Psoas muscle (tissue), 8 donors: ENCODE data around the gene APH1A. TPM values are rescaled to one million over a fixed set of nuclear protein-coding genes. Genes with fewer than 3 reads are reported as not detected.
A peak's percentile ranks its signal among the peaks of the same experiment; 100 is the strongest.
"Not testable (repeated sequence)": the region's sequence is repeated elsewhere in the genome, so short reads cannot be mapped to it uniquely, and the experiment has no call there.

Experiments
- ATAC-seq, 4 donors: fragments of 200-7000 bp; cut with Tn5 transposase; one replicate each; pipeline ENCODE4 v1.9.1; 2020; ENCODE audit warnings: moderate library complexity in 3 of 4, mild to moderate bottlenecking in 2 of 4
- DNase-seq, 2 donors: peaks; one replicate each; pipeline ENCODE4 v3.0.0-alpha.2; 2020
- H3K27ac ChIP-seq: fragments of 200-600 bp; one replicate; pipeline ENCODE4 v1.8.0; 2022
- H3K27me3 ChIP-seq, 3 donors: fragments of 200-600 bp in 1 of 3; one replicate each; pipeline versions ENCODE4 v1.6.1 to v1.8.0; 2013 to 2022; ENCODE audit warnings: low read length in 2 of 3, mild to moderate bottlenecking in 2 of 3, moderate library complexity in 1 of 3; ENCODE audit not compliant: insufficient read depth in 3 of 3
- H3K36me3 ChIP-seq, 2 donors: fragments of 200-600 bp in 1 of 2; one replicate each; pipeline versions ENCODE4 v1.6.1 to v1.8.0; 2013 to 2022; ENCODE audit warnings: low read depth in 1 of 2, mild to moderate bottlenecking in 1 of 2, moderate library complexity in 1 of 2; ENCODE audit not compliant: insufficient read depth in 1 of 2
- H3K4me1 ChIP-seq: fragments of 200-600 bp; one replicate; pipeline ENCODE4 v1.8.0; 2022
- H3K4me3 ChIP-seq: fragments of 200-600 bp; one replicate; pipeline ENCODE4 v1.8.0; 2022; ENCODE audit warnings: mild to moderate bottlenecking
- H3K9me3 ChIP-seq: fragments of 200-600 bp; one replicate; pipeline ENCODE4 v1.8.0; 2022
- WGBS, 3 donors: extraction: QIAGEN DNeasy Blood & Tissue Kit; methylation state at CpG; one replicate each; pipeline versions ENCODE4 v1.1.6 to v1.1.7; 2013; 5-methylcytosine and 5-hydroxymethylcytosine counted together
- intact Hi-C, 2 donors: fragments of 100-400 bp; cut with DNase I; formaldehyde crosslinking; loops; one replicate each; pipeline versions ENCODE4 v1.11.0 to v1.14.2; 2022
- polyA plus RNA-seq, 3 donors: library from polyadenylated mRNA; stranded (reverse); fragments of 200-250 nt; gene quantifications; one replicate each; pipeline ENCODE4 v1.2.3, GENCODE V29; 2013
- total RNA-seq, 4 donors: library from RNA; stranded (reverse); fragmentation: NEBNext Ultra II Directional in 2 of 4; extraction: Animal tissue kit (Norgen Biotek cat#: 25700) in 2 of 4; gene quantifications; one replicate each; pipeline versions ENCODE4 v1.2.1 to v1.2.4, GENCODE V29; 2021 to 2023
- TF ChIP-seq, protein P1 (sequence below): fragments of 200-600 bp; IDR thresholded peaks from one replicate; pipeline ENCODE4 v1.8.0; 2022; ENCODE audit warnings: antibody characterized with exemption
- donor health status: healthy with polysubstance abuse.
- donor health status: DM: no; HTN: no; CAD: no; lungs with moderate emphysema.
- donor health status: Bipolar disorder and iron deficiency.
- donor health status: healthy.
- donor health status: DM: yes; HTN: yes; CAD: no.
- donor health status: DM: no; HTN: no; CAD: no.
- donor health status: DM: no; HTN: no; CAD: no.
- donor health status: DM: yes; HTN: yes; CAD: no.

APH1A gene
- total and polyA plus RNA-seq, 7 donors: 33.1 to 91.5 (median 62.3) TPM

DNA sequence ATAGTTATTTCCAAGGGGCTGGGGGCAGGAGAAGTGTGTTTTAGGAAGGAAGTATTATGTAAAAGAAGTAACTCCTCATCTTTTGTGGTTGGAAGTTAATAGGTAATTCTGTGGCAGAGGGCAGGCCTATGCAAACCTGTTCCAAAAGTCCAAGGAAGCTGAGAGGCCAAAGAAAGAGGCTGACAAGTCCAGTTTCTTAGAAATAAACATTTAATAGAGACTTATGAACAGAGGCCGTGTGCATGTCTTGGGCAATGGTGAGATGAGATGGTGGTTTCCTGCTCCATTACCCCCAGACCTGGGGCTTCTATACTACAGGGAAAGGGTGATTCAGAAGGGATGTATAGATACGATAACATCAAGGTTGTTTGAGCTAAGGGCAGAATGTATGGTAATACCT, 18.9 kb downstream of the APH1A start:
- Histone ChIP-seq H3K4me3 (no peak overlapping the region), H3K9me3 (no peaks in the 10 kb centered on the region), H3K27me3 (no peaks in the 10 kb centered on the region), H3K36me3 (no peaks in the 10 kb centered on the region), H3K4me1 (no peaks in the 10 kb centered on the region), H3K27ac (no peak overlapping the region)
- TF ChIP-seq, protein P1, sequence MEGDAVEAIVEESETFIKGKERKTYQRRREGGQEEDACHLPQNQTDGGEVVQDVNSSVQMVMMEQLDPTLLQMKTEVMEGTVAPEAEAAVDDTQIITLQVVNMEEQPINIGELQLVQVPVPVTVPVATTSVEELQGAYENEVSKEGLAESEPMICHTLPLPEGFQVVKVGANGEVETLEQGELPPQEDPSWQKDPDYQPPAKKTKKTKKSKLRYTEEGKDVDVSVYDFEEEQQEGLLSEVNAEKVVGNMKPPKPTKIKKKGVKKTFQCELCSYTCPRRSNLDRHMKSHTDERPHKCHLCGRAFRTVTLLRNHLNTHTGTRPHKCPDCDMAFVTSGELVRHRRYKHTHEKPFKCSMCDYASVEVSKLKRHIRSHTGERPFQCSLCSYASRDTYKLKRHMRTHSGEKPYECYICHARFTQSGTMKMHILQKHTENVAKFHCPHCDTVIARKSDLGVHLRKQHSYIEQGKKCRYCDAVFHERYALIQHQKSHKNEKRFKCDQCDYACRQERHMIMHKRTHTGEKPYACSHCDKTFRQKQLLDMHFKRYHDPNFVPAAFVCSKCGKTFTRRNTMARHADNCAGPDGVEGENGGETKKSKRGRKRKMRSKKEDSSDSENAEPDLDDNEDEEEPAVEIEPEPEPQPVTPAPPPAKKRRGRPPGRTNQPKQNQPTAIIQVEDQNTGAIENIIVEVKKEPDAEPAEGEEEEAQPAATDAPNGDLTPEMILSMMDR: no peak
- no peak for DNase-seq
- intact Hi-C loops: no loop called here
- WGBS, 3 donors: 64 to 79% (median 74%) methylated on average over 2 of the region's 2 CpGs
- ATAC-seq: no peak

DNA sequence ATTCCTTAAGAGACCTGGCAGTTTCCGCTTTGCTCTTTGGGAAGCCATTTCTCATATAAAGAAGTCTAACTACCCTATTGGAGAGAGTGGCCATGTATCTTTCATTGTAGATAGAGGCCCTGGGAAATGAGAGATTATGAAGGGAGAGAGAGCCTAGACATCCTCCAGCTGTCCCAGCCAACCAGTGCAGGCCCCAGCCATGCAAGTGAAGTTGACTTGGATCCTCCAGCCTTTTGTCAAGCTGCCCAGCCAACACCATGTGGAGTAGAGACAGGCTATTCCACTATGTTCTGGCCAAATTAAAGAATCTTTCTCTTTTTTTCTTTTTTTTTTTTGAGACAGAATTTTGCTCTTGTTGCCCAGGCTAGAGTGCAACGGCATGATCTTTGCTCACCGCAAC, 25.8 kb downstream of the APH1A start:
- no peak for ATAC-seq
- Histone ChIP-seq H3K27ac (no peak overlapping the region), H3K4me1 (no peaks in the 10 kb centered on the region), H3K9me3 (no peaks in the 10 kb centered on the region), H3K36me3 (no peaks in the 10 kb centered on the region), H3K27me3 (no peaks in the 10 kb centered on the region), H3K4me3 (no peak overlapping the region)
- TF ChIP-seq, protein P1: no peak
- DNase-seq: no peak
- 90 to 97% (median 92%) methylated on average over 3 of the region's 3 CpGs for WGBS, 3 donors
- intact Hi-C loops: no loop called here

DNA sequence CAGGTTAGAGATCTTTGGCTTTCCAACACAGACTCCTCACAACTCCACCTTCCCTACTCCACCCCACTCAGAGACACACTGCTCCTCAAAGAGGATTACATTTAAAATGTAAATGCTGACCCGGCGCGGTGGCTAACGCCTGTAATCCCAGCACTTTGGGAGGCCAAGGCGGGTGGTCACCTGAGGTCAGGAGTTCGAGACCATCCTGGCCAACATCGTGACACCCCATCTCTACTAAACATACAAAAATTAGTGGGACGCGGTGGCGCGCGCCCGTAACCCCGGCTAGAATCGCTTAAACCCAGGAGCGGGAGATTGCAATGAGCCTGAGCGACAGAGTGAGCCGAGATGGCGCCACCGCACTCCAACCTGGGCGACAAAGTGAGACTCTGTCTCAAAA, 31.1 kb downstream of the APH1A start:
- no peak overlapping the region for H3K4me3 ChIP-seq
- 95 to 96% (median 95%) methylated on average over 21 of the region's 21 CpGs for WGBS, 3 donors

DNA sequence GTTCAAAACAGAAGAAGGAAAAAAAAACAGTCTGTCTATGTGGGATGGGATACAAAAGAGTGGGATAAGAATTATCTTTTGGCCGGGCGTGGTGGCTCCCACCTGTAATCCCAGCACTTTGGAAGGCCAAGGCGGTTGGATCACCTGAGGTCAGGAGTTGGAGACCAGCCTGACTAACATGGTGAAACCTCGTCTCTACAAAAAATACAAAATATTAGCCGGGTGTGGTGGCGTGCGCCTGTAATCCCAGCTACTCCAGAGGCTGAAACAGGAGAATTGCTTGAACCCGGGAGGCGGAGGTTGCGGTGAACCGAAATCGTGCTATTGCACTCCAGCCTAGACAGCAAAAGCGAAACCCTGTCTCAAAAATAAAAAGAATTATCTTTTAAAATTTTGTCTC, 31.6 kb downstream of the APH1A start:
- not testable (repeated sequence) for DNase-seq, H3K4me3 ChIP-seq, H3K27ac ChIP-seq, H3K9me3 ChIP-seq, H3K4me1 ChIP-seq, H3K27me3 ChIP-seq, H3K36me3 ChIP-seq, ATAC-seq
- 90 to 94% (median 93%) methylated on average over 13 of the region's 13 CpGs for WGBS, 3 donors
- intact Hi-C loops: loop anchor here in 1 of 2 donors (5.0 kb wide), 1 partner anchor 45 kb away; the partner anchor contains the start of gene CIART

More for the DNA sequence above, 31.1 kb downstream of the APH1A start:
- no peak for ATAC-seq
- TF ChIP-seq, protein P1: no peak
- DNase-seq: no peak
- Histone ChIP-seq H3K9me3 (no peaks in the 10 kb centered on the region), H3K27me3 (no peaks in the 10 kb centered on the region), H3K4me1 (peaks cover 3% of the 10 kb centered on the region), H3K27ac (no peak overlapping the region), H3K36me3 (no peaks in the 10 kb centered on the region)
- intact Hi-C loops: loop anchor here in 1 of 2 donors (5.0 kb wide), 1 partner anchor 45 kb away; the partner anchor contains the start of gene CIART

DNA sequence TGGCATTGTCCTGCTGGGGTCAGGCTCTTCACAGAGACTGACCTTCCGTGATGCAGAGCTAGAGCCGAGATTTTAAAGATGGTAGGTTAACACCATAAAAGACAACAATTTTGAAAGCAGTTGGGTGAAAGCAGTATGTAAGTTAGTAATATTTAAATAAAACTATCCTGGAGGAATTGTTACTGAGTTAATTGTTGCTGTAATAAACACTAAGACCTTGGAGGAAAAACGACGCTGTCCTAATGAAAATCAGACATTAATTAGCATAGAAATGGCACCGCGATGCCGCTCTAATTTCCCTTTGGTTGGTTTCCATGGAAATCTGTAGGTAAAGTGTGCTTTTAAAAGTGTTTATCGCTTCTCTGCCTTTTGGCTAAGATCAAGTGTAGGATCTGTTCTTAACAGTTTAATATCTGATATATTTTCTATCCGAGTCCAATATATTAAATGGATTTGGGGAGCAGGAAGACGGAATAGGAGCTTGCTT, 32.2 kb downstream of the APH1A start:
- no peak for DNase-seq
- H3K4me1 ChIP-seq: peaks cover 3% of the 10 kb centered on the region
- WGBS, 3 donors: 24 to 33% (median 26%) methylated on average over 10 of the region's 10 CpGs
- TF ChIP-seq, protein P1: no peak
- no peak for ATAC-seq
- H3K27ac ChIP-seq: no peak overlapping the region
- intact Hi-C loops: loop anchor here in 1 of 2 donors (5.0 kb wide), 1 partner anchor 46 kb away; the partner anchor contains the start of gene CIART
- H3K4me3 ChIP-seq: peak overlapping the region; percentile 83
- H3K9me3 ChIP-seq: no peaks in the 10 kb centered on the region
- no peaks in the 10 kb centered on the region for H3K27me3 ChIP-seq
- no peaks in the 10 kb centered on the region for H3K36me3 ChIP-seq
